NCI-H2196 treated with DMSO at 0.1 percent for 48 hours (cell line): ENCODE measurements around the gene ID3.
"Not testable (repeated sequence)": the region's sequence is repeated elsewhere in the genome, so short reads cannot be mapped to it uniquely, and the experiment has no call there.

Source experiments
- DNase-seq: peaks from one replicate; lab custom pipeline; 2025; ENCODE audit not compliant: unreplicated experiment; lab: John Stamatoyannopoulos, UW

ID3 gene

GRCh38 chr1:23589585-23589986 lies 30.3 kb upstream of the ID3 start:
- DNase-seq: no peak

GRCh38 chr1:23588749-23589548 lies 29.6 kb upstream of the ID3 start:
- DNase-seq: no peak

GRCh38 chr1:23585321-23586022 lies 26.2 kb upstream of the ID3 start:
- no peak for DNase-seq

GRCh38 chr1:23583727-23584126 lies 24.4 kb upstream of the ID3 start:
- not testable (repeated sequence) for DNase-seq

- no peak for DNase-seq
Observed at GRCh38 chr1:23582820-23583219, 23.5 kb upstream of the ID3 start.

- no peak for DNase-seq
Observed at GRCh38 chr1:23581219-23581618, 21.9 kb upstream of the ID3 start.

GRCh38 chr1:23578997-23579363 lies 19.7 kb upstream of the ID3 start:
- no peak for DNase-seq

- no peak for DNase-seq
Observed at GRCh38 chr1:23578311-23578996, 19.2 kb upstream of the ID3 start.

- DNase-seq: no peak
Observed at GRCh38 chr1:23577056-23578004, 18.0 kb upstream of the ID3 start.

GRCh38 chr1:23576338-23577055 lies 17.2 kb upstream of the ID3 start:
- DNase-seq: no peak

GRCh38 chr1:23575226-23575810 lies 16.0 kb upstream of the ID3 start:
- no peak for DNase-seq

- DNase-seq: no peak
Observed at GRCh38 chr1:23574265-23574754, 15.0 kb upstream of the ID3 start.

GRCh38 chr1:23573574-23574182 lies 14.4 kb upstream of the ID3 start:
- DNase-seq: no peak

- DNase-seq: no peak
Observed at GRCh38 chr1:23571465-23571864, 12.2 kb upstream of the ID3 start.

- no peak for DNase-seq
Observed at GRCh38 chr1:23570001-23570691, 10.8 kb upstream of the ID3 start.

GRCh38 chr1:23568608-23569383 lies 9.5 kb upstream of the ID3 start:
- no peak for DNase-seq

GRCh38 chr1:23567996-23568607 lies 8.8 kb upstream of the ID3 start:
- DNase-seq: no peak

- no peak for DNase-seq
Observed at GRCh38 chr1:23567629-23567995, 8.3 kb upstream of the ID3 start.
